ENCODE data around the gene TCFL5.

- no peak for TF ChIP-seq CTCF (IDR thresholded peaks at IDR 0.05; ENCODE audit: low read depth, low read length)
- no peak for TF ChIP-seq EZH2phosphoT487 (IDR thresholded peaks at IDR 0.05; ENCODE audit: low read depth)
These were observed 11.2 kb upstream of the TCFL5 start for GRCh38 chr20:62872862-62873261.

Data from OCI-LY3 (cell line).